ENCODE results near the gene CDC34.

CDC34 gene

DNA sequence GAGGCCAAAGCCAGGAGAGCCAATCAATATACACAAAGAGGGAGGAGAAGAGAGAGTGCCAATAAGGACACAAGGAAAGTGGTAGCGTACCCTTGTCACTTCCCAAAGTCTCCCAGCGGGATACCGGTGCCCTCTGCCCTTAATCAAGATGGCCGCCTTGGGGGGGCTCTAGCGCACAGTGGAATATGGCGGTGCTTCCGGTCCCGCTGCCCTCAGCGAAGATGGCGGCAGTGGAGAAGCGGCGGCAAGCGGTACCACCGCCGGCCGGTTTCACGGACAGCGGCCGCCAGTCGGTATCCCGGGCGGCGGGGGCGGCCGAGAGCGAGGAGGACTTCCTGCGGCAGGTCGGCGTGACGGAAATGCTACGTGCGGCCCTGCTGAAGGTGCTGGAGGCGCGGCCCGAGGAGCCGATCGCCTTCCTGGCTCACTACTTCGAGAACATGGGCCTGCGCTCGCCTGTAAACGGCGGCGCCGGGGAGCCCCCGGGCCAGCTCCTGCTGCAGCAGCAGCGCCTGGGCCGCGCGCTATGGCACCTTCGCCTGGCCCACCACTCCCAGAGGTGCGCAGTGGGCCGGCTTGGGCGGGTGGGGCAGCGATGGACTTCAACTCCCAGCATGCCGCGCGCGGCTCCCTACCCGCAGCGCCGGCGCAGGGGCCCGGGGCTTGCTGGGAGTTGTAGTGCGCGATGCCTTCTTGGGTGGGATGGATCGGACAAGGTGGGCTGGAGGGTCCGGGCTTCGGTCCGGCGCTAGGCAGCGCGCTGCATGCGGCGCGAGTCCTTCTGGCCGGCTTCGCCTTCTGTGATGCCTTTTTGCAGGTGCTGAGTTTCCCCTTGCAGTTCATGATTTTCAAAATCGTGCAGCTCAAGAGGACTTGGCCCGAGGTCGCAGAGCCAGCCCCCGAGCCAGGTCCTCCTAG, 24.0 kb upstream of the CDC34 start, which contains the start of gene TPGS1:
Gene TPGS1, plus strand, starts transcription at position 212 of the 918 bp plus-strand sequence. Its CDS starts 10 bp downstream, at position 222.
- peak; percentile 49 to 65 for DNase-seq (ENCODE audit: low read depth in 1 of 2, low spot score in 1 of 2)
- Histone ChIP-seq H3K4me3 (replicated peaks; ENCODE audit: insufficient read depth, low read length) (peak within 1 kb of the TSS; percentile 94), H3K27me3 (ENCODE audit: insufficient read depth, poor library complexity, severe bottlenecking) (no peaks in the 10 kb centered on the region), H3K27ac (replicated peaks) (peak within 1 kb of the TSS; percentile 98)
- TF ChIP-seq POLR2AphosphoS5 (IDR thresholded peaks at IDR 0.05; ENCODE audit: low read depth) (peak; percentile 80; the same call in 1 of the 2 replicates), GABPA (IDR thresholded peaks at IDR 0.05; ENCODE audit: low read depth) (peak; percentile 89), SPI1 (IDR thresholded peaks at IDR 0.05; ENCODE audit: borderline replicate concordance, low read depth) (no peak)
- TF ChIP-seq, protein P1, sequence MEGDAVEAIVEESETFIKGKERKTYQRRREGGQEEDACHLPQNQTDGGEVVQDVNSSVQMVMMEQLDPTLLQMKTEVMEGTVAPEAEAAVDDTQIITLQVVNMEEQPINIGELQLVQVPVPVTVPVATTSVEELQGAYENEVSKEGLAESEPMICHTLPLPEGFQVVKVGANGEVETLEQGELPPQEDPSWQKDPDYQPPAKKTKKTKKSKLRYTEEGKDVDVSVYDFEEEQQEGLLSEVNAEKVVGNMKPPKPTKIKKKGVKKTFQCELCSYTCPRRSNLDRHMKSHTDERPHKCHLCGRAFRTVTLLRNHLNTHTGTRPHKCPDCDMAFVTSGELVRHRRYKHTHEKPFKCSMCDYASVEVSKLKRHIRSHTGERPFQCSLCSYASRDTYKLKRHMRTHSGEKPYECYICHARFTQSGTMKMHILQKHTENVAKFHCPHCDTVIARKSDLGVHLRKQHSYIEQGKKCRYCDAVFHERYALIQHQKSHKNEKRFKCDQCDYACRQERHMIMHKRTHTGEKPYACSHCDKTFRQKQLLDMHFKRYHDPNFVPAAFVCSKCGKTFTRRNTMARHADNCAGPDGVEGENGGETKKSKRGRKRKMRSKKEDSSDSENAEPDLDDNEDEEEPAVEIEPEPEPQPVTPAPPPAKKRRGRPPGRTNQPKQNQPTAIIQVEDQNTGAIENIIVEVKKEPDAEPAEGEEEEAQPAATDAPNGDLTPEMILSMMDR (IDR thresholded peaks at IDR 0.05; ENCODE audit: insufficient read depth, low read length): no peak
- TF ChIP-seq, protein P2, sequence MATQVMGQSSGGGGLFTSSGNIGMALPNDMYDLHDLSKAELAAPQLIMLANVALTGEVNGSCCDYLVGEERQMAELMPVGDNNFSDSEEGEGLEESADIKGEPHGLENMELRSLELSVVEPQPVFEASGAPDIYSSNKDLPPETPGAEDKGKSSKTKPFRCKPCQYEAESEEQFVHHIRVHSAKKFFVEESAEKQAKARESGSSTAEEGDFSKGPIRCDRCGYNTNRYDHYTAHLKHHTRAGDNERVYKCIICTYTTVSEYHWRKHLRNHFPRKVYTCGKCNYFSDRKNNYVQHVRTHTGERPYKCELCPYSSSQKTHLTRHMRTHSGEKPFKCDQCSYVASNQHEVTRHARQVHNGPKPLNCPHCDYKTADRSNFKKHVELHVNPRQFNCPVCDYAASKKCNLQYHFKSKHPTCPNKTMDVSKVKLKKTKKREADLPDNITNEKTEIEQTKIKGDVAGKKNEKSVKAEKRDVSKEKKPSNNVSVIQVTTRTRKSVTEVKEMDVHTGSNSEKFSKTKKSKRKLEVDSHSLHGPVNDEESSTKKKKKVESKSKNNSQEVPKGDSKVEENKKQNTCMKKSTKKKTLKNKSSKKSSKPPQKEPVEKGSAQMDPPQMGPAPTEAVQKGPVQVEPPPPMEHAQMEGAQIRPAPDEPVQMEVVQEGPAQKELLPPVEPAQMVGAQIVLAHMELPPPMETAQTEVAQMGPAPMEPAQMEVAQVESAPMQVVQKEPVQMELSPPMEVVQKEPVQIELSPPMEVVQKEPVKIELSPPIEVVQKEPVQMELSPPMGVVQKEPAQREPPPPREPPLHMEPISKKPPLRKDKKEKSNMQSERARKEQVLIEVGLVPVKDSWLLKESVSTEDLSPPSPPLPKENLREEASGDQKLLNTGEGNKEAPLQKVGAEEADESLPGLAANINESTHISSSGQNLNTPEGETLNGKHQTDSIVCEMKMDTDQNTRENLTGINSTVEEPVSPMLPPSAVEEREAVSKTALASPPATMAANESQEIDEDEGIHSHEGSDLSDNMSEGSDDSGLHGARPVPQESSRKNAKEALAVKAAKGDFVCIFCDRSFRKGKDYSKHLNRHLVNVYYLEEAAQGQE (IDR thresholded peaks at IDR 0.05; ENCODE audit: insufficient replicate concordance, low read depth): peak; percentile 75

DNA sequence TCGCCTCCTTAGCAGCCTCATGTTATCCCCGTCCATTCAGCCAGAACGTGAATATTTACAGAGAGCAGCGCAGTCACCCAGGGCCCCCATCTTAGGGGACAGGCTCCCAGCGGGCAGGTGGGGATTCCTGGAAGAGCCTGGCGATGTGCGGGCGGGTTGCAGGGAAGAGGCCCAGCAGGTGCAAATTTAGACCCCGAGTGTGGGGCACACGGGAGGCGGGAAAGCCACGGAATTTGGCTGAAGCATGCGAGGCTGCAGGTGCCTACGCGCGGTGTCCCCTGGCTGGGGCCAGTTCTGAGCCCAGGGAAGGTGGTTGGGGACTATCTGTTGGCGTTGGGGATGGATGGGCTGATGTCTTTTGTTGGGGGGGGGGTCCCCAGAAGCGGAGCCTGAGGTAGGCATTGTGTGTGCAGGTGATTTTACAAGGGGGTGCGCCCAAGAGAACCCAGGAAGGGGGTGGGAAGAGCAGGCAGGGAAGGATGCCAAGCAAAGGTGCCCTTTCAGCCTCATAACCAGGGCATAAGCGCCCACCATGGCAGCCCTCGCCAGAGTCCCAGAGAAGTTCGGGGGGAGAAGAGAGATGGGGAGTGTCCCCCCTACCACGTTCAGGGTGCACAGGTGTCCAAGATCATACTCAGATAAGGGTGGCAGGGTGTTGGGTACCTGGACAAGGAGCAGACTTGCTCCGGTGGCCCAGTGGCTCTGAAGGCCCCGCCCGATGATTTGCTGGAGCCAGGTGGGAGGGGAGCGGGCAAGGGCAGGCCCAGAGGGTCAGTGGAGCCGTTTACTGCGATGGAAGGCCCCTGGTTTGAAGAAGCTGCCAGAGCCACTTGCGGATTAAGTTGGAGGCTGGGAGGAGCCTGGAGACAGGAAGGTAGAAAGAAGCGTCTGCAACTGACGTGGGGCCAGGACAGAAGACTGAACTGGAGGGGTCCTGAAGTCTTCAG, 23.1 kb upstream of the CDC34 start:
- Histone ChIP-seq H3K4me3 (replicated peaks; ENCODE audit: insufficient read depth, low read length) (peak overlapping the region; percentile 94), H3K27ac (replicated peaks) (peak overlapping the region; percentile 98), H3K27me3 (ENCODE audit: insufficient read depth, poor library complexity, severe bottlenecking) (no peaks in the 10 kb centered on the region)
- no peak for DNase-seq (ENCODE audit: low read depth in 1 of 2, low spot score in 1 of 2)
- TF ChIP-seq, protein P2 (IDR thresholded peaks at IDR 0.05; ENCODE audit: insufficient replicate concordance, low read depth): no peak
- TF ChIP-seq, protein P1 (IDR thresholded peaks at IDR 0.05; ENCODE audit: insufficient read depth, low read length): no peak
- TF ChIP-seq POLR2AphosphoS5 (IDR thresholded peaks at IDR 0.05; ENCODE audit: low read depth) (no peak), SPI1 (IDR thresholded peaks at IDR 0.05; ENCODE audit: borderline replicate concordance, low read depth) (no peak), GABPA (IDR thresholded peaks at IDR 0.05; ENCODE audit: low read depth) (no peak)

DNA sequence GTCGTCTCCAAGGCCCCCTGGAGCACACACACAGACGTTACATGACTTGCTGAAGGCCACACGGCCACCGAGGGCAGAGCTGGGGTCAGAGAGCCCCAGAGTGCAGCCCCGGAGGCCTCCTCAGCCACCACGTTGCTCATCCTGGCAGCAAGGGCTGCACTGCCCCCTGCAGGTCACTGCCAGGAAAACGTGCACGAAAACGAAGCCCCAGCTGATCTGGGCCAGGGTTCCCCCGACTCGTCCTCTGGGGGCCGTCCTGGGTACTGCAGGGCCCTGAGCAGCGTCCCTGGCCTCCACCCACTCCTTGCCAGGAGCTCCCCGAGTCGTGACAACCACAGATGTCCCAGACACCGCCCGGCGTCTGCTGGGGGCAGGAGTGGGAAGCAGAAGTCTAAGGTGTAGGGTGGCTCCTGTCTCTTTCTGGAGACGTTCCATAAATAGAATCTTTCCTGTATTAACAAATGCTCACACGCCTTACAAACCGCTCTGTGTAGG, 20.9 kb upstream of the CDC34 start:
- DNase-seq (ENCODE audit: low read depth in 1 of 2, low spot score in 1 of 2): peak; percentile 88 to 95
- Histone ChIP-seq H3K4me3 (replicated peaks; ENCODE audit: insufficient read depth, low read length) (peak overlapping the region; percentile 25), H3K27me3 (ENCODE audit: insufficient read depth, poor library complexity, severe bottlenecking) (no peaks in the 10 kb centered on the region), H3K27ac (replicated peaks) (peak overlapping the region; percentile 52)
- TF ChIP-seq, protein P1 (IDR thresholded peaks at IDR 0.05; ENCODE audit: insufficient read depth, low read length): peak; percentile 98
- TF ChIP-seq POLR2AphosphoS5 (IDR thresholded peaks at IDR 0.05; ENCODE audit: low read depth) (peak; percentile 46), GABPA (IDR thresholded peaks at IDR 0.05; ENCODE audit: low read depth) (no peak)
- TF ChIP-seq, protein P2 (IDR thresholded peaks at IDR 0.05; ENCODE audit: insufficient replicate concordance, low read depth): no peak
